Measurements from ENCODE around the gene RAVER2. TPM values are rescaled to one million over a fixed set of nuclear protein-coding genes. Genes with fewer than 3 reads are reported as not detected.

The RAVER2 gene
- total and polyA plus RNA-seq, 10 of the 15 experiments (the other 5 are each of a cell fraction or from before 2014, with no cell fraction given) = 0.09 to 0.59 (median 0.41) TPM; not detected in 2

- TF ChIP-seq, protein P1, sequence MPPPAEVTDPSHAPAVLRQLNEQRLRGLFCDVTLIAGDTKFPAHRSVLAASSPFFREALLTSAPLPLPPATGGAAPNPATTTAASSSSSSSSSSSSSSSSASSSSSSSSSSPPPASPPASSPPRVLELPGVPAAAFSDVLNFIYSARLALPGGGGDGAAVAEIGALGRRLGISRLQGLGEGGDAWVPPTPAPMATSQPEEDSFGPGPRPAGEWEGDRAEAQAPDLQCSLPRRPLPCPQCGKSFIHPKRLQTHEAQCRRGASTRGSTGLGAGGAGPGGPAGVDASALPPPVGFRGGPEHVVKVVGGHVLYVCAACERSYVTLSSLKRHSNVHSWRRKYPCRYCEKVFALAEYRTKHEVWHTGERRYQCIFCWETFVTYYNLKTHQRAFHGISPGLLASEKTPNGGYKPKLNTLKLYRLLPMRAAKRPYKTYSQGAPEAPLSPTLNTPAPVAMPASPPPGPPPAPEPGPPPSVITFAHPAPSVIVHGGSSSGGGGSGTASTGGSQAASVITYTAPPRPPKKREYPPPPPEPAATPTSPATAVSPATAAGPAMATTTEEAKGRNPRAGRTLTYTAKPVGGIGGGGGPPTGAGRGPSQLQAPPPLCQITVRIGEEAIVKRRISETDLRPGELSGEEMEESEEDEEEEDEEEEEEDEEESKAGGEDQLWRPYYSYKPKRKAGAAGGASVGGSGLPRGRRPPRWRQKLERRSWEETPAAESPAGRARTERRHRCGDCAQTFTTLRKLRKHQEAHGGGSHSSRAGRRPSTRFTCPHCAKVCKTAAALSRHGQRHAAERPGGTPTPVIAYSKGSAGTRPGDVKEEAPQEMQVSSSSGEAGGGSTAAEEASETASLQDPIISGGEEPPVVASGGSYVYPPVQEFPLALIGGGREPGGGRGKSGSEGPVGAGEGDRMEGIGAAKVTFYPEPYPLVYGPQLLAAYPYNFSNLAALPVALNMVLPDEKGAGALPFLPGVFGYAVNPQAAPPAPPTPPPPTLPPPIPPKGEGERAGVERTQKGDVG (CRISPR knock-in tag; IDR thresholded peaks at IDR 0.05) = no peak
- TF ChIP-seq, protein P2, sequence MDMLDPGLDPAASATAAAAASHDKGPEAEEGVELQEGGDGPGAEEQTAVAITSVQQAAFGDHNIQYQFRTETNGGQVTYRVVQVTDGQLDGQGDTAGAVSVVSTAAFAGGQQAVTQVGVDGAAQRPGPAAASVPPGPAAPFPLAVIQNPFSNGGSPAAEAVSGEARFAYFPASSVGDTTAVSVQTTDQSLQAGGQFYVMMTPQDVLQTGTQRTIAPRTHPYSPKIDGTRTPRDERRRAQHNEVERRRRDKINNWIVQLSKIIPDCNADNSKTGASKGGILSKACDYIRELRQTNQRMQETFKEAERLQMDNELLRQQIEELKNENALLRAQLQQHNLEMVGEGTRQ (IDR thresholded peaks at IDR 0.05; ENCODE audit: borderline replicate concordance, low read depth, low read length) = no peak
- no peak for TF ChIP-seq SPI1 (IDR thresholded peaks at IDR 0.05; ENCODE audit: borderline replicate concordance, insufficient read depth, low read depth, low read length)
- TF ChIP-seq KLF5 (IDR thresholded peaks at IDR 0.05; ENCODE audit: partially characterized antibody) = no peak
- TF ChIP-seq NR2F1 (conservative IDR thresholded peaks at IDR 0.05) = no peak
- TF ChIP-seq CBFB (IDR thresholded peaks at IDR 0.05; ENCODE audit: low read depth) = no peak
Measured at GRCh38 chr1:64699327-64699726, 45.5 kb upstream of the RAVER2 start (continued).

DNA sequence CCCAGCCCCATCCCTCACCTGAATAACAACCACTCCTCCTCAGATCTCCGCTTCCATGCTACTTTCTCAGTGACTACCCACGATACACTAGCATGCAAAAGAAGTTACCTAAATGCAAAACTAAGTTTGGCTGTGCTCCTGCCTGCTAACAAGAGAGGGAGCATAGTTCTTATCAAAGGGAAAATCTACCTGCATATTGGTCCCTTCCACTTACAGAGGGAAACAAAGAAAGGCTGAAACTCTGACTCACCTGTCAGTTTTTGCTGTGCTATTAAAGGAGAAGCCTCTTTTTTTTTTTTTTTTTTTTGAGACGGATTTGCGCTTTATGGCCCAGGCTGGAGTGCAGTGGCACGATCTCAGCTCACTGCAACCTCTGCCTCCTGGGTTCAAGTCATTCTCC, 43.8 kb upstream of the RAVER2 start:
- POLR2A ChIA-PET = no interaction called here
- Histone ChIP-seq H3K36me3 (ENCODE audit: control insufficient read depth in 2 of 2, insufficient read depth in 2 of 2, low read length in 1 of 2) (no peaks in the 10 kb centered on the region), H3K4me1 (ENCODE audit: control insufficient read depth, insufficient read depth, low read length) (no peaks in the 10 kb centered on the region), H3K4me2 (ENCODE audit: control insufficient read depth, insufficient read depth) (no peak overlapping the region), H3K27ac (ENCODE audit: control insufficient read depth, insufficient read depth) (no peak overlapping the region), H3K27me3 (replicated peaks in 1 of 2; ENCODE audit: control insufficient read depth in 2 of 2, insufficient read depth in 2 of 2, low read length in 1 of 2) (no peaks in the 10 kb centered on the region; a peak in 1 of 4 replicates), H3K9ac (ENCODE audit: control insufficient read depth, insufficient read depth, low read length) (no peak overlapping the region), H3K9me3 (replicated peaks; ENCODE audit: control insufficient read depth, insufficient read depth, low read length) (no peaks in the 10 kb centered on the region), H3K4me3 (no peak overlapping the region), H4K20me1 (ENCODE audit: control insufficient read depth, insufficient read depth) (no peaks in the 10 kb centered on the region), H2AFZ (ENCODE audit: control insufficient read depth, low read depth, low read length) (no peak overlapping the region), H3K79me2 (ENCODE audit: control insufficient read depth, insufficient read depth, low read length) (no peaks in the 10 kb centered on the region)
- no peak for ATAC-seq
- intact Hi-C loops (cut with micrococcal nuclease; ENCODE audit: unreplicated experiment) (no loop called here), in situ Hi-C loops (cut with MboI) (no loop called here)
- CTCF ChIA-PET = no interaction called here
- RAD21 ChIA-PET (ENCODE audit: unreplicated experiment) = no interaction called here
- BruUV-seq (replicated peaks) = no TSS peak
- DNase-seq (ENCODE audit: low read depth, low spot score) = no peak
- WGBS (ENCODE audit: insufficient coverage, insufficient replicate concordance, low lambda C conversion rate, missing lambda C conversion rate) = 36% methylated on average over 4 of the region's 5 CpGs
- FAIRE-seq = no peak
- SMC1A ChIA-PET (ENCODE audit: uncharacterized antibody, unreplicated experiment) = no interaction called here
- TF ChIP-seq ZNF274 (IDR thresholded peaks at IDR 0.05; ENCODE audit: insufficient read depth, insufficient read length) (no peak), EED (IDR thresholded peaks at IDR 0.05; ENCODE audit: low read depth) (no peak), DPF2 (IDR thresholded peaks at IDR 0.05) (no peak), NFYB (IDR thresholded peaks at IDR 0.05; ENCODE audit: insufficient read depth, low read depth, low read length) (no peak), GABPA (IDR thresholded peaks at IDR 0.05; ENCODE audit: low read depth) (no peak), CHD2 (IDR thresholded peaks at IDR 0.05; ENCODE audit: borderline replicate concordance, low read depth, low read length) (no peak), YBX1 (IDR thresholded peaks at IDR 0.05) (no peak), IKZF1 (conservative IDR thresholded peaks at IDR 0.05) (no peak), TCF7 (IDR thresholded peaks at IDR 0.05; ENCODE audit: borderline replicate concordance) (no peak), EGR1 (IDR thresholded peaks at IDR 0.05; ENCODE audit: borderline replicate concordance in 1 of 2, low read depth in 2 of 2, low read length in 2 of 2) (no peak), ZZZ3 (IDR thresholded peaks at IDR 0.05; ENCODE audit: control insufficient read depth, insufficient read length, low read depth) (no peak), IRF4 (IDR thresholded peaks at IDR 0.05; ENCODE audit: low read depth, low read length) (no peak)
- TF ChIP-seq, protein P3, sequence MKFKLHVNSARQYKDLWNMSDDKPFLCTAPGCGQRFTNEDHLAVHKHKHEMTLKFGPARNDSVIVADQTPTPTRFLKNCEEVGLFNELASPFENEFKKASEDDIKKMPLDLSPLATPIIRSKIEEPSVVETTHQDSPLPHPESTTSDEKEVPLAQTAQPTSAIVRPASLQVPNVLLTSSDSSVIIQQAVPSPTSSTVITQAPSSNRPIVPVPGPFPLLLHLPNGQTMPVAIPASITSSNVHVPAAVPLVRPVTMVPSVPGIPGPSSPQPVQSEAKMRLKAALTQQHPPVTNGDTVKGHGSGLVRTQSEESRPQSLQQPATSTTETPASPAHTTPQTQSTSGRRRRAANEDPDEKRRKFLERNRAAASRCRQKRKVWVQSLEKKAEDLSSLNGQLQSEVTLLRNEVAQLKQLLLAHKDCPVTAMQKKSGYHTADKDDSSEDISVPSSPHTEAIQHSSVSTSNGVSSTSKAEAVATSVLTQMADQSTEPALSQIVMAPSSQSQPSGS (IDR thresholded peaks at IDR 0.05; ENCODE audit: low read length) = no peak
- TF ChIP-seq, protein P4, sequence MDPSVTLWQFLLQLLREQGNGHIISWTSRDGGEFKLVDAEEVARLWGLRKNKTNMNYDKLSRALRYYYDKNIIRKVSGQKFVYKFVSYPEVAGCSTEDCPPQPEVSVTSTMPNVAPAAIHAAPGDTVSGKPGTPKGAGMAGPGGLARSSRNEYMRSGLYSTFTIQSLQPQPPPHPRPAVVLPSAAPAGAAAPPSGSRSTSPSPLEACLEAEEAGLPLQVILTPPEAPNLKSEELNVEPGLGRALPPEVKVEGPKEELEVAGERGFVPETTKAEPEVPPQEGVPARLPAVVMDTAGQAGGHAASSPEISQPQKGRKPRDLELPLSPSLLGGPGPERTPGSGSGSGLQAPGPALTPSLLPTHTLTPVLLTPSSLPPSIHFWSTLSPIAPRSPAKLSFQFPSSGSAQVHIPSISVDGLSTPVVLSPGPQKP (IDR thresholded peaks at IDR 0.05; ENCODE audit: low read depth, low read length) = no peak

Measured in GM12878 (cell line).